HEK293 (cell line): Measurements from ENCODE around the gene DAP.

Experiments used
- CTCF ChIA-PET: fragments of 350-600 bp; formaldehyde crosslinking; extraction: SDS; loops from one replicate; lab custom pipeline; 2021; ENCODE audit warnings: antibody characterized with exemption; lab: Yijun Ruan, JAX
- POLR2A ChIA-PET: fragments of 300-600 bp; formaldehyde crosslinking; extraction: SDS; loops from one replicate; lab custom pipeline; 2020; ENCODE audit warnings: antibody characterized with exemption, inconsistent platforms; lab: Yijun Ruan, JAX
- H3K27ac ChIP-seq: fragments of 200-500 bp; sonication (Bioruptor generic); 2 replicates; pipeline ENCODE4 v1.5.1; 2014; ENCODE audit warnings: low read depth, low read length, control low read depth, inconsistent platforms; ENCODE audit errors: extremely low read depth
- H3K36me3 ChIP-seq, 2 experiments: fragments of 200-500 bp in 1 of 2; sonication (Bioruptor generic) in 1 of 2; 1 replicate in 1 of 2; 2 replicates in 1 of 2; pipeline ENCODE4 v1.5.1; 2014 to 2017; ENCODE audit warnings: inconsistent platforms in 2 of 2, low read length in 2 of 2; ENCODE audit not compliant: control insufficient read depth in 2 of 2, insufficient read depth in 1 of 2
- H3K4me1 ChIP-seq: fragments of 200-500 bp; sonication (Bioruptor generic); 2 replicates; pipeline ENCODE4 v1.5.1; 2014; ENCODE audit warnings: mild to moderate bottlenecking, low read length, inconsistent platforms; ENCODE audit not compliant: control insufficient read depth, insufficient read depth
- H3K4me3 ChIP-seq: 2 replicates; pipeline ENCODE4 v1.5.1; 2011; ENCODE audit warnings: low read depth, mild to moderate bottlenecking, control low read depth, low read length, moderate library complexity
- H3K9me3 ChIP-seq: fragments of 200-500 bp; sonication (Bioruptor generic); 2 replicates; pipeline ENCODE4 v1.5.1; 2014; ENCODE audit warnings: low read depth, low read length, inconsistent platforms; ENCODE audit not compliant: control insufficient read depth, insufficient read depth
- SCRT2 ChIP-seq: fragments of 450-650 bp; formaldehyde crosslinking; IDR thresholded peaks from 2 replicates; pipeline ENCODE4 v1.5.1; 2016; ENCODE audit warnings: missing biosample characterization, missing genetic modification characterization
- ZBTB8A ChIP-seq: fragments of 450-650 bp; formaldehyde crosslinking; IDR thresholded peaks from 2 replicates; pipeline ENCODE4 v1.5.1; 2016; ENCODE audit warnings: missing biosample characterization, missing genetic modification characterization
- ZIC2 ChIP-seq: fragments of 450-650 bp; formaldehyde crosslinking; IDR thresholded peaks from 2 replicates; pipeline ENCODE4 v1.5.1; 2016; ENCODE audit warnings: missing biosample characterization, missing genetic modification characterization
- ZNF114 ChIP-seq: fragments of 450-650 bp; formaldehyde crosslinking; IDR thresholded peaks from 2 replicates; pipeline ENCODE4 v1.5.0; 2017; ENCODE audit warnings: missing biosample characterization, missing genetic modification characterization
- ZNF214 ChIP-seq: fragments of 450-650 bp; formaldehyde crosslinking; IDR thresholded peaks from 2 replicates; pipeline ENCODE4 v1.5.1; 2017; ENCODE audit warnings: missing biosample characterization, mild to moderate bottlenecking, missing genetic modification characterization, borderline replicate concordance
- ZNF350 ChIP-seq: fragments of 450-650 bp; formaldehyde crosslinking; IDR thresholded peaks from 2 replicates; pipeline ENCODE4 v1.5.0; 2017; ENCODE audit warnings: missing biosample characterization, mild to moderate bottlenecking, missing genetic modification characterization
- ZNF366 ChIP-seq: fragments of 450-650 bp; formaldehyde crosslinking; conservative IDR thresholded peaks from 2 replicates; pipeline ENCODE4 v1.5.1; 2016; ENCODE audit warnings: missing biosample characterization, missing genetic modification characterization
- ZNF394 ChIP-seq: fragments of 450-650 bp; formaldehyde crosslinking; IDR thresholded peaks from 2 replicates; pipeline ENCODE4 v1.5.1; 2016; ENCODE audit warnings: missing biosample characterization, missing genetic modification characterization, mild to moderate bottlenecking, moderate library complexity, borderline replicate concordance
- ZNF423 ChIP-seq: fragments of 450-650 bp; formaldehyde crosslinking; IDR thresholded peaks from 2 replicates; pipeline ENCODE4 v1.5.1; 2016; ENCODE audit warnings: missing biosample characterization, missing genetic modification characterization
- ZNF654 ChIP-seq: fragments of 450-650 bp; formaldehyde crosslinking; IDR thresholded peaks from 2 replicates; pipeline ENCODE4 v1.5.1; 2016; ENCODE audit warnings: low read depth, missing biosample characterization, missing genetic modification characterization
- ZNF660 ChIP-seq: fragments of 450-650 bp; IDR thresholded peaks from 2 replicates; pipeline ENCODE4 v1.5.1; 2018; ENCODE audit warnings: missing biosample characterization, mild to moderate bottlenecking, missing genetic modification characterization
- ZNF677 ChIP-seq: fragments of 450-650 bp; IDR thresholded peaks from 2 replicates; pipeline ENCODE4 v1.5.0; 2018; ENCODE audit warnings: missing biosample characterization, mild to moderate bottlenecking, missing genetic modification characterization, moderate library complexity
- ZNF792 ChIP-seq: fragments of 450-650 bp; formaldehyde crosslinking; IDR thresholded peaks from 2 replicates; pipeline ENCODE4 v1.5.1; 2016; ENCODE audit warnings: missing biosample characterization, missing genetic modification characterization
- TF ChIP-seq, protein P1 (sequence below): fragments of 450-650 bp; IDR thresholded peaks from 2 replicates; pipeline ENCODE4 v1.5.1; 2018; ENCODE audit warnings: missing biosample characterization, mild to moderate bottlenecking, missing genetic modification characterization
- TF ChIP-seq, protein P2 (sequence below): fragments of 450-650 bp; formaldehyde crosslinking; IDR thresholded peaks from 2 replicates; pipeline ENCODE4 v1.5.1; 2016; ENCODE audit warnings: missing biosample characterization, missing genetic modification characterization
- TF ChIP-seq, protein P3 (sequence below): fragments of 450-650 bp; formaldehyde crosslinking; IDR thresholded peaks from 2 replicates; pipeline ENCODE4 v1.5.1; 2016; ENCODE audit warnings: missing biosample characterization, missing genetic modification characterization
- TF ChIP-seq, protein P4 (sequence below): fragments of 450-650 bp; formaldehyde crosslinking; IDR thresholded peaks from 2 replicates; pipeline ENCODE4 v1.5.1; 2016; ENCODE audit warnings: missing biosample characterization, missing genetic modification characterization
- TF ChIP-seq, protein P5 (sequence below): fragments of 450-650 bp; formaldehyde crosslinking; IDR thresholded peaks from 2 replicates; pipeline ENCODE4 v1.5.1; 2016; ENCODE audit warnings: missing biosample characterization, missing genetic modification characterization
- TF ChIP-seq, protein P6 (sequence below): fragments of 450-650 bp; formaldehyde crosslinking; IDR thresholded peaks from 2 replicates; pipeline ENCODE4 v1.5.1; 2016; ENCODE audit warnings: missing biosample characterization, missing genetic modification characterization

DAP gene

DNA sequence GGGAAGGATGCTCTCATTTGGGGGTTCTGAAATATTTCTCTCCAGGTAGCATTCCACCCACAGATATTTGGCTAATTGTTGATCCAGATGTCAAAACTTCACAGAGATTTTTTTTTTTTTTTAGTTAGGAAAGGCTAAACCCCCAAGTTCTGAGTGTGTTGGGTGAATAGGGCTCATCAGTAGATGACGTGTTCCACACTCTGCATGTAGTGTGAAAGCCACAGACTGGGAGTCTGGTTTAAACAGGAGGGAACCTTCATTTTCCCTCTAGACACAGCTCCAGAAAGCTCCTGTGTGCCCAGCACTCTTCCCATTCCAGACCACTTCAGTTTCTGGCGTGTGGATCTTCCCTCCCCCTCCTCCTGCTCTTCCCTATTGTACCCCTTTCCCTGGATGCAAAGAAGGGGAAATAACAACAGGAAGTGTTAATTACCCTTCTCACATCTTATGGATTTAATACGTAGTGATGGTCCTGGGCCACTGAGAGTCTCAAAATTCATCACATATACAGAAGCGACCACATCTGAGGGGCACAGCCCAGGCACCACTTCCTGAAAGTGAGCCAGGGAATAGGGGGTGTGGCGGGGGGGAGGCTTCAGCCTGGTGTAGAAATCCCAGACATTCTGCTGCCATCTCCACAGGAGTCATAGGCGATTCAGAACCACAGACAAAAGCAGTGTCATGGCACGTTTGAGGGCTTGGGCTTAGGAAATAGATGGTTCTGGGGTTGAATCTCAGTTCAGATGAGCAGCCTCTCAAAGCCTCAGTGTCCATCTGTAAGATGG is 65.1 kb downstream of the DAP start (continued):
- TF ChIP-seq ZNF214 (tag by site-specific recombination): no peak

DNA sequence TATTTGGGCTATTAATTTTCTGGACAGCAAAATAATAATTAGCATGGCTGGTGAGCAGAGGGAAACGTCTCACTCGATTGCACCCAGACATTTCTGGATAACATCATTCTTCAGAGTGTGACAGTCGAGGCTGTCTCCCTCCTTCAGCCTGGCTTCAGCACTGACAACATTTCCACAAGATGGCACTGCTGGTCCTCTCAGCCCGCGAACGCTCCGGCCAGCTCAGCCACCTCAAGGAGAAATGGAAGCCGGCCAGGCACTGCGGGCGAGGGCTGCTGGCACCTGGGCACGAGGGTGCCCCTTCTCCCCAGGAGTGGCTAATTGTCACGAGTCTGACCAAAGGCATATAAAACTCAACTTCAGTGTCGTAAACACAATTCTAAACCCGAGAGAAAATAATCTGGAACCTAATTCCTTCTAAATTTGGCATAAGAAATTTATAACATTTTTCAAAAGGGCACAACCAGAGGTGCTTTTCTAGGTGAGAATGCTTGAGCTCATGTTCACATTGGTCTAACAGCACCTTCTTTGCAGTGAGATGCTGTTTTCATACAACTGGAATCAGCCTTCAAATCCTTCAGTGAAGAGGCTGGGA is 65.9 kb downstream of the DAP start:
- ChIA-PET POLR2A (no interaction called here), CTCF (interaction anchor here (0.6 to 8.2 kb wide), 16 partner anchors 8 to 1325 kb away, joined by 3 to 101 read pairs (median 4); no protein-coding TSS in a partner anchor)
- Histone ChIP-seq H3K9me3 (no peaks in the 10 kb centered on the region), H3K27ac (no peak overlapping the region), H3K36me3 (no peaks in the 10 kb centered on the region), H3K4me3 (no peak overlapping the region), H3K4me1 (no peaks in the 10 kb centered on the region)
- TF ChIP-seq, protein P1, sequence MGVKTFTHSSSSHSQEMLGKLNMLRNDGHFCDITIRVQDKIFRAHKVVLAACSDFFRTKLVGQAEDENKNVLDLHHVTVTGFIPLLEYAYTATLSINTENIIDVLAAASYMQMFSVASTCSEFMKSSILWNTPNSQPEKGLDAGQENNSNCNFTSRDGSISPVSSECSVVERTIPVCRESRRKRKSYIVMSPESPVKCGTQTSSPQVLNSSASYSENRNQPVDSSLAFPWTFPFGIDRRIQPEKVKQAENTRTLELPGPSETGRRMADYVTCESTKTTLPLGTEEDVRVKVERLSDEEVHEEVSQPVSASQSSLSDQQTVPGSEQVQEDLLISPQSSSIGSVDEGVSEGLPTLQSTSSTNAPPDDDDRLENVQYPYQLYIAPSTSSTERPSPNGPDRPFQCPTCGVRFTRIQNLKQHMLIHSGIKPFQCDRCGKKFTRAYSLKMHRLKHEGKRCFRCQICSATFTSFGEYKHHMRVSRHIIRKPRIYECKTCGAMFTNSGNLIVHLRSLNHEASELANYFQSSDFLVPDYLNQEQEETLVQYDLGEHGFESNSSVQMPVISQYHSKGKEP: no peak
- TF ChIP-seq, protein P2, sequence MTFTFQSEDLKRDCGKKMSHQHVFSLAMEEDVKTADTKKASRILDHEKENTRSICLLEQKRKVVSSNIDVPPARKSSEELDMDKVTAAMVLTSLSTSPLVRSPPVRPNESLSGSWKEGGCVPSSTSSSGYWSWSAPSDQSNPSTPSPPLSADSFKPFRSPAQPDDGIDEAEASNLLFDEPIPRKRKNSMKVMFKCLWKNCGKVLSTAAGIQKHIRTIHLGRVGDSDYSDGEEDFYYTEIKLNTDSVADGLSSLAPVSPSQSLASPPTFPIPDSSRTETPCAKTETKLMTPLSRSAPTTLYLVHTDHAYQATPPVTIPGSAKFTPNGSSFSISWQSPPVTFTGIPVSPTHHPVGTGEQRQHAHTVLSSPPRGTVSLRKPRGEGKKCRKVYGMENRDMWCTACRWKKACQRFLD (tag by site-specific recombination): no peak
- TF ChIP-seq ZNF660 (tag by site-specific recombination) (peak; percentile 50; the same call in 1 of the 2 replicates), ZNF423 (tag by site-specific recombination) (peak; percentile 37; the same call in 1 of the 2 replicates), ZNF654 (tag by site-specific recombination) (peak; percentile 95)
- TF ChIP-seq, protein P3, sequence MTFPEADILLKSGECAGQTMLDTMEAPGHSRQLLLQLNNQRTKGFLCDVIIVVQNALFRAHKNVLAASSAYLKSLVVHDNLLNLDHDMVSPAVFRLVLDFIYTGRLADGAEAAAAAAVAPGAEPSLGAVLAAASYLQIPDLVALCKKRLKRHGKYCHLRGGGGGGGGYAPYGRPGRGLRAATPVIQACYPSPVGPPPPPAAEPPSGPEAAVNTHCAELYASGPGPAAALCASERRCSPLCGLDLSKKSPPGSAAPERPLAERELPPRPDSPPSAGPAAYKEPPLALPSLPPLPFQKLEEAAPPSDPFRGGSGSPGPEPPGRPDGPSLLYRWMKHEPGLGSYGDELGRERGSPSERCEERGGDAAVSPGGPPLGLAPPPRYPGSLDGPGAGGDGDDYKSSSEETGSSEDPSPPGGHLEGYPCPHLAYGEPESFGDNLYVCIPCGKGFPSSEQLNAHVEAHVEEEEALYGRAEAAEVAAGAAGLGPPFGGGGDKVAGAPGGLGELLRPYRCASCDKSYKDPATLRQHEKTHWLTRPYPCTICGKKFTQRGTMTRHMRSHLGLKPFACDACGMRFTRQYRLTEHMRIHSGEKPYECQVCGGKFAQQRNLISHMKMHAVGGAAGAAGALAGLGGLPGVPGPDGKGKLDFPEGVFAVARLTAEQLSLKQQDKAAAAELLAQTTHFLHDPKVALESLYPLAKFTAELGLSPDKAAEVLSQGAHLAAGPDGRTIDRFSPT (tag by site-specific recombination): peak; percentile 53; the same call in 1 of the 2 replicates
- TF ChIP-seq, protein P4, sequence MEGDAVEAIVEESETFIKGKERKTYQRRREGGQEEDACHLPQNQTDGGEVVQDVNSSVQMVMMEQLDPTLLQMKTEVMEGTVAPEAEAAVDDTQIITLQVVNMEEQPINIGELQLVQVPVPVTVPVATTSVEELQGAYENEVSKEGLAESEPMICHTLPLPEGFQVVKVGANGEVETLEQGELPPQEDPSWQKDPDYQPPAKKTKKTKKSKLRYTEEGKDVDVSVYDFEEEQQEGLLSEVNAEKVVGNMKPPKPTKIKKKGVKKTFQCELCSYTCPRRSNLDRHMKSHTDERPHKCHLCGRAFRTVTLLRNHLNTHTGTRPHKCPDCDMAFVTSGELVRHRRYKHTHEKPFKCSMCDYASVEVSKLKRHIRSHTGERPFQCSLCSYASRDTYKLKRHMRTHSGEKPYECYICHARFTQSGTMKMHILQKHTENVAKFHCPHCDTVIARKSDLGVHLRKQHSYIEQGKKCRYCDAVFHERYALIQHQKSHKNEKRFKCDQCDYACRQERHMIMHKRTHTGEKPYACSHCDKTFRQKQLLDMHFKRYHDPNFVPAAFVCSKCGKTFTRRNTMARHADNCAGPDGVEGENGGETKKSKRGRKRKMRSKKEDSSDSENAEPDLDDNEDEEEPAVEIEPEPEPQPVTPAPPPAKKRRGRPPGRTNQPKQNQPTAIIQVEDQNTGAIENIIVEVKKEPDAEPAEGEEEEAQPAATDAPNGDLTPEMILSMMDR (tag by site-specific recombination): peak; percentile 79
- TF ChIP-seq, protein P5, sequence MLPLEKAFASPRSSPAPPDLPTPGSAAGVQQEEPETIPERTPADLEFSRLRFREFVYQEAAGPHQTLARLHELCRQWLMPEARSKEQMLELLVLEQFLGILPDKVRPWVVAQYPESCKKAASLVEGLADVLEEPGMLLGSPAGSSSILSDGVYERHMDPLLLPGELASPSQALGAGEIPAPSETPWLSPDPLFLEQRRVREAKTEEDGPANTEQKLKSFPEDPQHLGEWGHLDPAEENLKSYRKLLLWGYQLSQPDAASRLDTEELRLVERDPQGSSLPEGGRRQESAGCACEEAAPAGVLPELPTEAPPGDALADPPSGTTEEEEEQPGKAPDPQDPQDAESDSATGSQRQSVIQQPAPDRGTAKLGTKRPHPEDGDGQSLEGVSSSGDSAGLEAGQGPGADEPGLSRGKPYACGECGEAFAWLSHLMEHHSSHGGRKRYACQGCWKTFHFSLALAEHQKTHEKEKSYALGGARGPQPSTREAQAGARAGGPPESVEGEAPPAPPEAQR (tag by site-specific recombination): no peak

DNA sequence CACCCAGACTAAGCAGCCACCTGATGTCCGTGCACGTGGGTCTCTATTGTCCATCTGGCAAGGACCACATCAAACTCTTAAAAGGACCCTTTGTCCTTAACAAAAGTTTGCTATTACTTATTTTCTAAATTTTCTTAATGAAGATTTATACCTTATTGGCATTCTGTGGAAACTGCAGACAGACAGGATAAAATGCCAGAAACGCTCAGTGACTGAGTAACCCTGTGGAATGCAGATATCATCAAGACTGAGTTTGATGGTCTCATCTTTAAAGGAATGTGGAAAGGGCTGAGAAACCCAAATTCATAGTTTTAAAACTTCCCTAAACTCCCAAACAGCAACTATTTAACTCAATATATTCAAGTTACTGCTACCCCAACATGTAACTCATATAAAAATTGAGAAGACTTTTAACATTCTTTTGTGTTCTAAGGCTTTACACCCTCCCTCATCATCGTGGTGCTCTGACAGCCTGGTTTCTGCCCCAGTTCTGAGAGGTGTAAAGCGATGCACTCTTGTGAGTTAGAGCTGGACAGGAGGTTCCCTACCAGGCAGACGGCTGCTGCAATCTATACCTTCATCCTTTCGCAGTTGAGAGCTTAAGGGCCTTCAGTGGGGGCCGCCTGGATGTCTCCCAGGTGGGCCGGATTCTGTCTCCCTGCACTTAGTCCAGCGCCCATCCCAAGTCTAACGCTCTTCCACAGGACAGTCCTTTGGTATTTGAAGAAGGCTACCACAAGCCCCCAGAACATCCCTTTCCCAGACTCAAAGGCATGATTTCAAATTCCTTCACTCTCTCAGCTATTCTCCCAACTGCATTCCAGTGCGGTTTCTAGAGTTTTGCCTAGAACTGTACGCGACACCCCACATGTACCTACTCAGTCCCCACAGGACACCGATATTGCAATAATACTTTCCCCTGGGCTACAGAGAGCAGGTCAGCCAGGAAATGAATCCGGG is 68.9 kb downstream of the DAP start:
- H3K4me3 ChIP-seq: no peak overlapping the region
- CTCF ChIA-PET: interaction anchor here (0.6 to 8.2 kb wide), 9 partner anchors 10 to 491 kb away, joined by 3 to 101 read pairs (median 3); no protein-coding TSS in a partner anchor
- no peaks in the 10 kb centered on the region for H3K36me3 ChIP-seq
- POLR2A ChIA-PET: no interaction called here
- no peak overlapping the region for H3K27ac ChIP-seq
- no peaks in the 10 kb centered on the region for H3K4me1 ChIP-seq
- H3K9me3 ChIP-seq: no peaks in the 10 kb centered on the region
- TF ChIP-seq, protein P6, sequence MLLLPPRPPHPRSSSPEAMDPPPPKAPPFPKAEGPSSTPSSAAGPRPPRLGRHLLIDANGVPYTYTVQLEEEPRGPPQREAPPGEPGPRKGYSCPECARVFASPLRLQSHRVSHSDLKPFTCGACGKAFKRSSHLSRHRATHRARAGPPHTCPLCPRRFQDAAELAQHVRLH: no peak
- TF ChIP-seq ZNF114 (tag by site-specific recombination) (no peak), ZNF366 (tag by site-specific recombination) (no peak), ZNF350 (tag by site-specific recombination) (no peak), ZNF792 (tag by site-specific recombination) (no peak), SCRT2 (tag by site-specific recombination) (no peak), ZBTB8A (no peak), ZNF677 (tag by site-specific recombination) (no peak), ZIC2 (tag by site-specific recombination) (no peak), ZNF394 (tag by site-specific recombination) (no peak)
